Measurements from ENCODE around the gene KLF11. TPM values are rescaled to one million over a fixed set of nuclear protein-coding genes. Genes with fewer than 3 reads are reported as not detected.

Gene KLF11
- polyA plus RNA-seq, 4 donors, result 1.8 to 11.3 (median 6.2) TPM

- WGBS, 3 donors, result 55 to 83% (median 64%) methylated on average over 5 of the region's 5 CpGs
These were observed 33.7 kb downstream of the KLF11 start for GRCh38 chr2:10076988-10077527.

GRCh38 chr2:10078001-10078400 is 34.7 kb downstream of the KLF11 start:
- DNase-seq, result no peak
- WGBS, 3 donors, result 69 to 82% (median 78%) methylated on average over 7 of the region's 7 CpGs
- Histone ChIP-seq H3K4me3 (ENCODE audit: low read depth in 1 of 3, low read length in 3 of 3) (no peak overlapping the region), H3K27ac (ENCODE audit: low read depth in 1 of 3, low read length in 2 of 3) (no peak overlapping the region), H3K27me3 (ENCODE audit: control insufficient read depth in 3 of 3, insufficient read depth in 3 of 3, low read length in 3 of 3) (peaks cover 0 to 11% (median 11%) of the 10 kb centered on the region in 3 donors), H3K36me3 (ENCODE audit: control insufficient read depth in 3 of 3, insufficient read depth in 2 of 3, low read depth in 1 of 3, low read length in 3 of 3) (peaks cover 0 to 18% (median 0%) of the 10 kb centered on the region in 3 donors), H3K4me1 (ENCODE audit: control insufficient read depth in 3 of 3, insufficient read depth in 2 of 3, low read depth in 1 of 3, low read length in 2 of 3) (peaks cover 0 to 17% (median 0%) of the 10 kb centered on the region in 3 donors), H3K9me3 (ENCODE audit: control insufficient read depth in 2 of 2, insufficient read depth in 1 of 2, low read depth in 1 of 2, low read length in 1 of 2) (no peaks in the 10 kb centered on the region)
- FAIRE-seq, result no peak

More at GRCh38 chr2:10076988-10077527, 33.7 kb downstream of the KLF11 start:
- no peak overlapping the region for H3K27ac ChIP-seq (ENCODE audit: low read depth in 1 of 3, low read length in 2 of 3)
- H3K36me3 ChIP-seq (ENCODE audit: control insufficient read depth in 3 of 3, insufficient read depth in 2 of 3, low read depth in 1 of 3, low read length in 3 of 3), result peaks cover 0 to 18% (median 0%) of the 10 kb centered on the region in 3 donors
- DNase-seq (no peak), FAIRE-seq (no peak)
- no peaks in the 10 kb centered on the region for H3K9me3 ChIP-seq (ENCODE audit: control insufficient read depth in 2 of 2, insufficient read depth in 1 of 2, low read depth in 1 of 2, low read length in 1 of 2)
- peaks cover 0 to 20% (median 0%) of the 10 kb centered on the region in 3 donors for H3K4me1 ChIP-seq (ENCODE audit: control insufficient read depth in 3 of 3, insufficient read depth in 2 of 3, low read depth in 1 of 3, low read length in 2 of 3)
- H3K27me3 ChIP-seq (ENCODE audit: control insufficient read depth in 3 of 3, insufficient read depth in 3 of 3, low read length in 3 of 3), result peaks cover 0 to 11% (median 11%) of the 10 kb centered on the region in 3 donors
- H3K4me3 ChIP-seq (ENCODE audit: low read depth in 1 of 3, low read length in 3 of 3), result no peak overlapping the region

GRCh38 chr2:10078704-10079265 is 35.4 kb downstream of the KLF11 start:
- no peak for DNase-seq
- 31 to 41% (median 40%) methylated on average over 12 of the region's 12 CpGs for WGBS, 3 donors
- Histone ChIP-seq H3K36me3 (ENCODE audit: control insufficient read depth in 3 of 3, insufficient read depth in 2 of 3, low read depth in 1 of 3, low read length in 3 of 3) (peaks cover 0 to 14% (median 0%) of the 10 kb centered on the region in 3 donors), H3K27me3 (ENCODE audit: control insufficient read depth in 3 of 3, insufficient read depth in 3 of 3, low read length in 3 of 3) (peaks cover 0 to 11% (median 11%) of the 10 kb centered on the region in 3 donors), H3K9me3 (ENCODE audit: control insufficient read depth in 2 of 2, insufficient read depth in 1 of 2, low read depth in 1 of 2, low read length in 1 of 2) (no peaks in the 10 kb centered on the region), H3K4me1 (ENCODE audit: control insufficient read depth in 3 of 3, insufficient read depth in 2 of 3, low read depth in 1 of 3, low read length in 2 of 3) (peaks cover 0 to 14% (median 0%) of the 10 kb centered on the region in 3 donors), H3K27ac (ENCODE audit: low read depth in 1 of 3, low read length in 2 of 3) (peak overlapping the region in 2 of 3 donors; percentile 14 to 43), H3K4me3 (ENCODE audit: low read depth in 1 of 3, low read length in 3 of 3) (peak overlapping the region in 1 of 3 donors; percentile 37)
- FAIRE-seq, result no peak

- 1 to 2% (median 1%) methylated on average over 47 to 53 of the region's 53 CpGs for WGBS, 3 donors
- peaks cover 0 to 13% (median 11%) of the 10 kb centered on the region in 3 donors for H3K27me3 ChIP-seq (ENCODE audit: control insufficient read depth in 3 of 3, insufficient read depth in 3 of 3, low read length in 3 of 3)
- peaks cover 0 to 10% (median 0%) of the 10 kb centered on the region in 3 donors for H3K36me3 ChIP-seq (ENCODE audit: control insufficient read depth in 3 of 3, insufficient read depth in 2 of 3, low read depth in 1 of 3, low read length in 3 of 3)
- peaks cover 0 to 17% (median 0%) of the 10 kb centered on the region in 3 donors for H3K4me1 ChIP-seq (ENCODE audit: control insufficient read depth in 3 of 3, insufficient read depth in 2 of 3, low read depth in 1 of 3, low read length in 2 of 3)
- DNase-seq (peak; percentile 9 to 76), FAIRE-seq (no peak)
- peak overlapping the region; percentile 34 to 59 (median 37) for H3K4me3 ChIP-seq (ENCODE audit: low read depth in 1 of 3, low read length in 3 of 3)
- peak overlapping the region in 2 of 3 donors; percentile 14 to 43 for H3K27ac ChIP-seq (ENCODE audit: low read depth in 1 of 3, low read length in 2 of 3)
- no peaks in the 10 kb centered on the region for H3K9me3 ChIP-seq (ENCODE audit: control insufficient read depth in 2 of 2, insufficient read depth in 1 of 2, low read depth in 1 of 2, low read length in 1 of 2)
These were observed 36.0 kb downstream of the KLF11 start for GRCh38 chr2:10079266-10079869.

- 1 to 2% (median 1%) methylated on average over 12 to 98 of the region's 98 CpGs for WGBS, 3 donors
- DNase-seq (peak in 1 of 2 donors; percentile 84), FAIRE-seq (no peak)
- Histone ChIP-seq H3K9me3 (ENCODE audit: control insufficient read depth in 2 of 2, insufficient read depth in 1 of 2, low read depth in 1 of 2, low read length in 1 of 2) (no peaks in the 10 kb centered on the region), H3K27ac (ENCODE audit: low read depth in 1 of 3, low read length in 2 of 3) (peak within 1 kb of the TSS in 2 of 3 donors; percentile 14 to 79), H3K4me1 (ENCODE audit: control insufficient read depth in 3 of 3, insufficient read depth in 2 of 3, low read depth in 1 of 3, low read length in 2 of 3) (peaks cover 0 to 18% (median 0%) of the 10 kb centered on the region in 3 donors), H3K36me3 (ENCODE audit: control insufficient read depth in 3 of 3, insufficient read depth in 2 of 3, low read depth in 1 of 3, low read length in 3 of 3) (peaks cover 0 to 9% (median 0%) of the 10 kb centered on the region in 3 donors), H3K27me3 (ENCODE audit: control insufficient read depth in 3 of 3, insufficient read depth in 3 of 3, low read length in 3 of 3) (peaks cover 0 to 13% (median 12%) of the 10 kb centered on the region in 3 donors), H3K4me3 (ENCODE audit: low read depth in 1 of 3, low read length in 3 of 3) (peak within 1 kb of the TSS; percentile 34 to 59 (median 53))
These were observed 36.7 kb downstream of the KLF11 start, which contains the start of gene CYS1 for GRCh38 chr2:10079870-10080535. CYS1 (minus strand) TSS chr2:10080411; CDS start chr2:10080223, 188 bp downstream.

- no peak for FAIRE-seq
- Histone ChIP-seq H3K4me1 (ENCODE audit: control insufficient read depth in 3 of 3, insufficient read depth in 2 of 3, low read depth in 1 of 3, low read length in 2 of 3) (peaks cover 0 to 25% (median 0%) of the 10 kb centered on the region in 3 donors), H3K36me3 (ENCODE audit: control insufficient read depth in 3 of 3, insufficient read depth in 2 of 3, low read depth in 1 of 3, low read length in 3 of 3) (peaks cover 0 to 5% (median 0%) of the 10 kb centered on the region in 3 donors), H3K27ac (ENCODE audit: low read depth in 1 of 3, low read length in 2 of 3) (peak overlapping the region in 1 of 3 donors; percentile 79), H3K4me3 (ENCODE audit: low read depth in 1 of 3, low read length in 3 of 3) (peak overlapping the region in 2 of 3 donors; percentile 53 to 59), H3K9me3 (ENCODE audit: control insufficient read depth in 2 of 2, insufficient read depth in 1 of 2, low read depth in 1 of 2, low read length in 1 of 2) (no peaks in the 10 kb centered on the region), H3K27me3 (ENCODE audit: control insufficient read depth in 3 of 3, insufficient read depth in 3 of 3, low read length in 3 of 3) (peaks cover 0 to 14% (median 13%) of the 10 kb centered on the region in 3 donors)
- WGBS, 3 donors, result 8 to 19% (median 15%) methylated on average over 24 to 45 of the region's 45 CpGs
- peak in 1 of 2 donors; percentile 73 for DNase-seq
These were observed 37.4 kb downstream of the KLF11 start for GRCh38 chr2:10080536-10081304.

- Histone ChIP-seq H3K36me3 (ENCODE audit: control insufficient read depth in 3 of 3, insufficient read depth in 2 of 3, low read depth in 1 of 3, low read length in 3 of 3) (no peaks in the 10 kb centered on the region), H3K27me3 (ENCODE audit: control insufficient read depth in 3 of 3, insufficient read depth in 3 of 3, low read length in 3 of 3) (peaks cover 0 to 8% (median 8%) of the 10 kb centered on the region in 3 donors), H3K9me3 (ENCODE audit: control insufficient read depth in 2 of 2, insufficient read depth in 1 of 2, low read depth in 1 of 2, low read length in 1 of 2) (no peaks in the 10 kb centered on the region), H3K27ac (ENCODE audit: low read depth in 1 of 3, low read length in 2 of 3) (no peak overlapping the region), H3K4me1 (ENCODE audit: control insufficient read depth in 3 of 3, insufficient read depth in 2 of 3, low read depth in 1 of 3, low read length in 2 of 3) (peaks cover 0 to 37% (median 0%) of the 10 kb centered on the region in 3 donors), H3K4me3 (ENCODE audit: low read depth in 1 of 3, low read length in 3 of 3) (no peak overlapping the region)
- FAIRE-seq (no peak), DNase-seq (no peak)
- 59 to 77% (median 69%) methylated on average over 5 of the region's 5 CpGs for WGBS, 3 donors
These were observed 39.7 kb downstream of the KLF11 start for GRCh38 chr2:10083046-10083445.

Data from small intestine (tissue), 7 donors.